ENCODE results near the gene ARMC8. TPM values are rescaled to one million over a fixed set of nuclear protein-coding genes. Genes with fewer than 3 reads are reported as not detected.

Gene ARMC8
- total and polyA plus RNA-seq, 4 donors: 8.4 to 53.6 (median 22.8) TPM

- Histone ChIP-seq H3K4me3 (ENCODE audit: low read depth in 1 of 3, low read length in 3 of 3) (peak overlapping the region; percentile 71 to 80 (median 75)), H3K9ac (ENCODE audit: low read depth in 1 of 2, low read length in 2 of 2) (peak overlapping the region; percentile 17 to 20), H3K27me3 (ENCODE audit: control insufficient read depth in 4 of 4, insufficient read depth in 4 of 4, low read length in 3 of 4) (no peaks in the 10 kb centered on the region), H3K4me1 (ENCODE audit: control insufficient read depth in 4 of 4, insufficient read depth in 4 of 4, low read length in 3 of 4) (peaks cover 0 to 21% (median 16%) of the 10 kb centered on the region in 4 donors), H3K9me3 (ENCODE audit: control insufficient read depth in 4 of 4, low read length in 3 of 4) (no peaks in the 10 kb centered on the region), H3K36me3 (ENCODE audit: control insufficient read depth in 4 of 4, insufficient read depth in 3 of 4, low read depth in 1 of 4, low read length in 3 of 4) (peaks cover 0 to 2% (median 0%) of the 10 kb centered on the region in 4 donors), H3K27ac (ENCODE audit: low read depth in 1 of 2, low read length in 2 of 2) (peak overlapping the region; percentile 84 to 91)
- TF ChIP-seq TAF1 (conservative IDR thresholded peaks at IDR 0.05): no peak
- no peak for TF ChIP-seq YY1 (IDR thresholded peaks at IDR 0.05)
- TF ChIP-seq RAD21 (IDR thresholded peaks at IDR 0.05): peak in 1 of 2 donors; percentile 28
- peak in 1 of 2 donors; percentile 4 for TF ChIP-seq HNF4A (conservative IDR thresholded peaks at IDR 0.05)
- no peak for TF ChIP-seq REST (IDR thresholded peaks at IDR 0.05)
- no peak for TF ChIP-seq FOXA2 (IDR thresholded peaks at IDR 0.05)
- TF ChIP-seq, protein P1, sequence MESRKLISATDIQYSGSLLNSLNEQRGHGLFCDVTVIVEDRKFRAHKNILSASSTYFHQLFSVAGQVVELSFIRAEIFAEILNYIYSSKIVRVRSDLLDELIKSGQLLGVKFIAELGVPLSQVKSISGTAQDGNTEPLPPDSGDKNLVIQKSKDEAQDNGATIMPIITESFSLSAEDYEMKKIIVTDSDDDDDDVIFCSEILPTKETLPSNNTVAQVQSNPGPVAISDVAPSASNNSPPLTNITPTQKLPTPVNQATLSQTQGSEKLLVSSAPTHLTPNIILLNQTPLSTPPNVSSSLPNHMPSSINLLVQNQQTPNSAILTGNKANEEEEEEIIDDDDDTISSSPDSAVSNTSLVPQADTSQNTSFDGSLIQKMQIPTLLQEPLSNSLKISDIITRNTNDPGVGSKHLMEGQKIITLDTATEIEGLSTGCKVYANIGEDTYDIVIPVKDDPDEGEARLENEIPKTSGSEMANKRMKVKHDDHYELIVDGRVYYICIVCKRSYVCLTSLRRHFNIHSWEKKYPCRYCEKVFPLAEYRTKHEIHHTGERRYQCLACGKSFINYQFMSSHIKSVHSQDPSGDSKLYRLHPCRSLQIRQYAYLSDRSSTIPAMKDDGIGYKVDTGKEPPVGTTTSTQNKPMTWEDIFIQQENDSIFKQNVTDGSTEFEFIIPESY (IDR thresholded peaks at IDR 0.05): peak; percentile 76
- TF ChIP-seq MAX (IDR thresholded peaks at IDR 0.05): peak; percentile 68
- no peak for TF ChIP-seq NR2F2 (IDR thresholded peaks at IDR 0.05)
- DNase-seq (ENCODE audit: low spot score): peak; percentile 93
- under 1% methylated on average over 25 of the region's 25 CpGs for WGBS
These were observed 252 bp upstream of the ARMC8 start for GRCh38 chr3:138186803-138187295.

DNA sequence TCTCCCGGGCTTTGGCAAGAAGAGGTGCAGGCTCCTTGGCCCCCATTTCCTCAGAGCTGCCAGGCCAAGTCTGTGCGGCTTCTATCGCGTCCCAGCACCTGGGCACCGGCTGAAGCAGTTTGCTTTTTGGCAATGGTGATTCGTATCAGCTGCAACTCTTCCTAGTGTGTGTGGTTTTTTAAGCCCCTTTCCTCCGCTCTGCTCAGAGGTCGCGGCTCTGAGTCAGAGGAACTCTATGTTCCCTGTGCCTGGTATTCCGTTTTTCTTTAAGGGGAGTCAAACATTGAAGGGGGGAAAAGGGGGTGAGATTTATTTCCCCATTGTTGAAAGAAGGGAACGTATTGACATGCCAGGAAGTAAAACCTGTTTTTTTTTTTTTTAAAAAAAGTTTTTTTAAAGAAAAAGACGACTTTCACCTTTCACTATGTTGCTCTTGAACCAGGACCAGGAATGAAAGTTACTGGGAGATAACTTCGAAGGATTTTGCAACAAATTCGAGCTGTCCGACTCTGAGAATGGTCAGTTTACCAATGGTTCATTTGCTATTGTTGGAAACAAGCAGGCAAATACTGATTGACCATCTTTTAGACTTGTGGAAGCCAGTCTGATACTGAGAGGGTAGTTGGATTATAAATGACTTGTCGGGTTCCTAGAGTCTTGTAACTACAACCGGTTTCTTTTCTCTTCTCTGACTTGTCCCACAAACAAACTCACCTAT, 1.1 kb downstream of the ARMC8 start:
- H3K27ac ChIP-seq (ENCODE audit: low read depth in 1 of 2, low read length in 2 of 2): peak overlapping the region; percentile 84 to 91
- TF ChIP-seq TAF1 (conservative IDR thresholded peaks at IDR 0.05) (peak; percentile 9), REST (IDR thresholded peaks at IDR 0.05) (peak; percentile 19)
- TF ChIP-seq, protein P1 (IDR thresholded peaks at IDR 0.05): no peak
- no peaks in the 10 kb centered on the region for H3K9me3 ChIP-seq (ENCODE audit: control insufficient read depth in 4 of 4, low read length in 3 of 4)
- WGBS: 3% methylated on average over 17 of the region's 17 CpGs
- peak overlapping the region; percentile 71 to 80 (median 75) for H3K4me3 ChIP-seq (ENCODE audit: low read depth in 1 of 3, low read length in 3 of 3)
- H3K9ac ChIP-seq (ENCODE audit: low read depth in 1 of 2, low read length in 2 of 2): peak overlapping the region; percentile 69 to 76
- H3K27me3 ChIP-seq (ENCODE audit: control insufficient read depth in 4 of 4, insufficient read depth in 4 of 4, low read length in 3 of 4): no peaks in the 10 kb centered on the region
- H3K4me1 ChIP-seq (ENCODE audit: control insufficient read depth in 4 of 4, insufficient read depth in 4 of 4, low read length in 3 of 4): peaks cover 0 to 21% (median 16%) of the 10 kb centered on the region in 4 donors
- no peak for DNase-seq (ENCODE audit: low spot score)
- H3K36me3 ChIP-seq (ENCODE audit: control insufficient read depth in 4 of 4, insufficient read depth in 3 of 4, low read depth in 1 of 4, low read length in 3 of 4): peaks cover 0 to 2% (median 0%) of the 10 kb centered on the region in 4 donors

Measured in liver (tissue), 9 donors.